Right cardiac atrium (tissue), 5 donors: ENCODE measurements around the gene ABO. TPM values are rescaled to one million over a fixed set of nuclear protein-coding genes. Genes with fewer than 3 reads are reported as not detected.
A peak's percentile ranks its signal among the peaks of the same experiment; 100 is the strongest.

ENCODE experiments used
- ATAC-seq, 2 donors: fragments of 200-7000 bp; cut with Tn5 transposase; one replicate each; pipeline versions ENCODE4 v1.8.0 to v1.9.1; 2020; ENCODE audit warnings: moderate library complexity in 2 of 2, mild to moderate bottlenecking in 1 of 2
- DNase-seq, 3 donors: peaks; one replicate each; pipeline ENCODE4 v3.0.0-alpha.2; 2020
- H3K27ac ChIP-seq: one replicate; pipeline ENCODE4 v1.5.1; 2013; ENCODE audit warnings: mild to moderate bottlenecking, low read length, control low read depth, moderate library complexity
- H3K27me3 ChIP-seq: one replicate; pipeline ENCODE4 v1.6.1; 2013; ENCODE audit not compliant: control insufficient read depth, insufficient read depth
- H3K4me1 ChIP-seq: one replicate; pipeline ENCODE4 v1.6.1; 2013; ENCODE audit warnings: low read length; ENCODE audit not compliant: control insufficient read depth, insufficient read depth
- H3K4me3 ChIP-seq: one replicate; pipeline ENCODE4 v1.5.1; 2013; ENCODE audit warnings: low read length, control low read depth
- H3K9me3 ChIP-seq: one replicate; pipeline ENCODE4 v1.6.1; 2013; ENCODE audit warnings: low read length; ENCODE audit not compliant: control insufficient read depth
- WGBS: extraction: QIAGEN DNeasy Blood & Tissue Kit; methylation state at CpG from one replicate; pipeline ENCODE4 v1.1.7; 2013; 5-methylcytosine and 5-hydroxymethylcytosine counted together
- intact Hi-C, 4 donors: fragments of 100-400 bp; cut with DNase I; formaldehyde crosslinking; loops; one replicate each; pipeline versions ENCODE4 v1.11.0 to v1.14.0; 2022 to 2023
- polyA plus RNA-seq: library from polyadenylated mRNA; stranded (reverse); fragments of 200-250 nt; gene quantifications from one replicate; pipeline ENCODE4 v1.2.3, GENCODE V29; 2013
- total RNA-seq, 4 donors: library from RNA; stranded (reverse); fragmentation: NEBNext Ultra II Directional; extraction: Animal tissue kit (Norgen Biotek cat#: 25700); gene quantifications; one replicate each; pipeline ENCODE4 v1.2.1, GENCODE V29; 2021
- donor health status: healthy with polysubstance abuse.
- donor health status: DM: no; HTN: yes; CAD: no.
- donor health status: DM: no; HTN: no; CAD: no.
- donor health status: DM: no; HTN: yes; CAD: no; lungs with severe emphysema.
- donor health status: DM: yes; HTN: yes; CAD: no.

ABO gene
- total and polyA plus RNA-seq, 5 donors: 0.66 to 2.0 (median 1.2) TPM

GRCh38 chr9:133261103-133261752, 13.8 kb downstream of the ABO start:
- no peak overlapping the region for H3K27ac ChIP-seq
- DNase-seq: no peak
- intact Hi-C loops: no loop called here
- no peak overlapping the region for H3K4me3 ChIP-seq
- no peaks in the 10 kb centered on the region for H3K27me3 ChIP-seq
- ATAC-seq: peak in 1 of 2 donors; percentile 31
- WGBS: 82% methylated on average over 18 of the region's 18 CpGs
- H3K9me3 ChIP-seq: no peaks in the 10 kb centered on the region
- no peaks in the 10 kb centered on the region for H3K4me1 ChIP-seq

- H3K27ac ChIP-seq: no peak overlapping the region
- WGBS: 89% methylated on average over 9 of the region's 9 CpGs
- H3K4me1 ChIP-seq: no peaks in the 10 kb centered on the region
- no peaks in the 10 kb centered on the region for H3K9me3 ChIP-seq
- DNase-seq (no peak), ATAC-seq (no peak)
- intact Hi-C loops: no loop called here
- no peaks in the 10 kb centered on the region for H3K27me3 ChIP-seq
- H3K4me3 ChIP-seq: no peak overlapping the region
Measured at GRCh38 chr9:133260334-133261102, 14.5 kb downstream of the ABO start.

DNA sequence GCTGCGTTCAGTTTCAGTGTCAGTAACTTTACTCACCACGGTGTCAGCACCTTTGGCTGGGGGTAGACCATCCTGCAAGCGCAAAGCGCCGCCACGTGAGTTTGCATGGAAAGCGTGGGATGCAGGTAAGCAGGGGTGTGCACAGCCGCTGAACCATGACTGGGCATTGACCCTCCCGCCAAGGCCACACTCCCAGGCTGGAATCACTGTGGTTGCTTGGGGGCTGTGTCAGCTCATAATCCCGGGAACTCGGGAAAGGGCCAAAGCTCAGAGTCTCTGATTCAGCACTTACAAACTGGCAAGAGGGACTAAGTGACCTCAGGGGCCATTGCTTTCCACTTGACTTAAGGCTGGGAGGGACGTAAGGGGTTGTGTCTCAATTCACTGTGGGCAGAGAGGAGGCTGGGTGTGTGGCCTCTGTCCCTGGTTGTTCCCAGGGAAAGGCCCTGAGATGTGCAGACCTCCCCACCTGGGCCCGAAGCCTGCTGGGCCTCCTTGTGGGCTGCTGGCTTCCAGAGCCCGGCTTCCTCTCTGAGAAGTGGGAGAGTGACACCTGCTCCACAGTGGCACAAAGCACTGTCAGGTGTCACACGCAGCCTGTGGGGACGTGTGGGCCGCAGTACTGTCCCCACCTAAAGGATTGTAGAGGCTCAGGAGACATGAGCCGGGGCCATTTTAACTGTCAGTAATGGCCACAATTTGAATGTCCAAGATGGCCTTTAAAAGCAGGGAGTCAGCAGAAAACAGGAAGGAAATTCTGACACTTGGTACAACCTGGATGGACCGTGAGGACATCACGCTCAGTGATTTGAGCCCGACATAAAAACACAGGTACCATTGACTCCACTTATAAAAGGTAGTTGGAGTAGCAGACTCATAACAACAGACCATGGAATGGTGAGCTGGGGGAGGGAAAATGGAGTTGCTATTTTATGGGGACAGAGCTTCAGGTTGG, 16.7 kb downstream of the ABO start:
- DNase-seq: peak in 1 of 3 donors; percentile 37
- Histone ChIP-seq H3K9me3 (no peaks in the 10 kb centered on the region), H3K4me1 (no peaks in the 10 kb centered on the region), H3K4me3 (no peak overlapping the region), H3K27ac (no peak overlapping the region), H3K27me3 (no peaks in the 10 kb centered on the region)
- no peak for ATAC-seq
- intact Hi-C loops: no loop called here
- WGBS: 76% methylated on average over 21 of the region's 21 CpGs

DNA sequence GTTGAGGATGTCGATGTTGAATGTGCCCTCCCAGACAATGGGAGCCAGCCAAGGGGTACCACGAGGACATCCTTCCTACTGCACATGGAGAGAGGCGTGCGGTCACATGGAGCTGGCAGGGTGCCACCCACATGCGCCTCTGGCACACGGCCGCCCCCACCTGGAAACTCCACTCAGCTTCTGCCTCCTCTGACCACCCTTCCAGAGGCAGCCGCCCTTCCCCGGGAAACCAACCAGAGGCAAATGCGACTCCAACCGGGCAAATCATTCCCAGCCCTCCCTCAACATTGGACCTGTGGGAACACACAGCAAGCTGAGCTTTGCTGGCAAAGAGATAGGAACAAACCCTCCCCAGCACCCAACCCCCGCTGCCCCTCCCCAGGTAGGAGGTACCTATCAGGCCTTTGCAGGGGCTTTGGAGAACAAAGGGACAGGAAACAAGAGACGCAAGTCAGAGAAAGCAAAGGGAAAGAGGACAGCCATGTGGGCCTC, 17.5 kb downstream of the ABO start:
- H3K4me3 ChIP-seq: no peak overlapping the region
- WGBS: 48% methylated on average over 13 of the region's 13 CpGs
- DNase-seq (peak; percentile 50 to 76 (median 75)), ATAC-seq (peak; percentile 20 to 44)
- H3K27ac ChIP-seq: no peak overlapping the region
- intact Hi-C loops: no loop called here
- no peaks in the 10 kb centered on the region for H3K27me3 ChIP-seq
- no peaks in the 10 kb centered on the region for H3K4me1 ChIP-seq
- H3K9me3 ChIP-seq: no peaks in the 10 kb centered on the region

DNA sequence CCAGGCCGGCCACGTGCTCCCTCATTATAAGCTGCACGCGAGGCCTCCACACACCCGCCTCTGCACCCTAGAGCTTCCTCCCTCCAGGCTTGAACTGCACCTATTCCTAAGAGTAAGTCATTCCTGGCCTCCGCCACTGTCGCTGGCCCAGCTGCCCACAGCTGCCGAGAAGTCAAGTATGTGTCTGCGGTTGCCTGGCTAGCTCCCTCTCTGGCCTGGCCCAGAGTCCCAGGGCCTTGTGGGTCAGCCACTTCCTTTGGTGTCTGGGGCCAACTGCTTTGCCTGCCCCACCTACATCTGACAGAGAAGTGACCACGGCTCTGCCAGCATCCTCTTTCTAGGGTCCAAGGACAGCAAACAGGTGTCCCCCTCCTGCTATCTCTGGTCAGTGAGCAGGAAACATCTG, 18.3 kb downstream of the ABO start:
- Histone ChIP-seq H3K4me1 (no peaks in the 10 kb centered on the region), H3K4me3 (no peak overlapping the region), H3K27ac (no peak overlapping the region), H3K27me3 (no peaks in the 10 kb centered on the region), H3K9me3 (no peaks in the 10 kb centered on the region)
- peak in 1 of 2 donors; percentile 28 for ATAC-seq
- no peak for DNase-seq
- 66% methylated on average over 10 of the region's 10 CpGs for WGBS
- intact Hi-C loops: no loop called here

GRCh38 chr9:133256136-133256461, 18.9 kb downstream of the ABO start:
- H3K4me3 ChIP-seq: no peak overlapping the region
- H3K27me3 ChIP-seq: no peaks in the 10 kb centered on the region
- no peaks in the 10 kb centered on the region for H3K4me1 ChIP-seq
- DNase-seq: no peak
- 94% methylated on average over 30 of the region's 30 CpGs for WGBS
- intact Hi-C loops: no loop called here
- no peak for ATAC-seq
- H3K9me3 ChIP-seq: no peaks in the 10 kb centered on the region
- no peak overlapping the region for H3K27ac ChIP-seq

DNA sequence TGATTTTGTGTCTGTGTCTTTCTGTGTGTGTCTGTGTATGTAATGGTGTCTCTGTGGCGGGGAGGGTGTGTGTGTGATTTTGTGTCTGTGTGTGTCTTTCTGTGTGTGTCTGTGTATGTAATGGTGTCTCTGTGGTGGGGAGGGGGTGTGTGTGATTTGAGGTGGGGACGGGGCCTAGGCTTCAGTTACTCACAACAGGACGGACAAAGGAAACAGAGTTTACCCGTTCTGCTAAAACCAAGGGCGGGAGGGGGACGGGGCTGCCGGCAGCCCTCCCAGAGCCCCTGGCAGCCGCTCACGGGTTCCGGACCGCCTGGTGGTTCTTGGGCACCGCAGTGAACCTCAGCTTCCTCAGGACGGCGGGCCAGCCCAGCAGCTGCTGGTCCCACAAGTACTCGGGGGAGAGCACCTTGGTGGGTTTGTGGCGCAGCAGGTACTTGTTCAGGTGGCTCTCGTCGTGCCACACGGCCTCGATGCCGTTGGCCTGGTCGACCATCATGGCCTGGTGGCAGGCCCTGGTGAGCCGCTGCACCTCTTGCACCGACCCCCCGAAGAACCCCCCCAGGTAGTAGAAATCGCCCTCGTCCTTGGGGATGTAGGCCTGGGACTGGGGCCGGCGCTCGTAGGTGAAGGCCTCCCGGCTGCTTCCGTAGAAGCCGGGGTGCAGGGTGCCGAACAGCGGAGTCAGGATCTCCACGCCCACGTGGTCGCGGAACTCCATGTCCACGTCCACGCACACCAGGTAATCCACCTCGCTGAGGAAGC, 19.4 kb downstream of the ABO start:
- Histone ChIP-seq H3K27ac (no peak overlapping the region), H3K4me1 (no peaks in the 10 kb centered on the region), H3K27me3 (no peaks in the 10 kb centered on the region), H3K9me3 (no peaks in the 10 kb centered on the region), H3K4me3 (no peak overlapping the region)
- DNase-seq (no peak), ATAC-seq (no peak)
- intact Hi-C loops: no loop called here
- WGBS: 93% methylated on average over 42 of the region's 42 CpGs

GRCh38 chr9:133254471-133254870, 20.5 kb downstream of the ABO start:
- DNase-seq (no peak), ATAC-seq (no peak)
- no peaks in the 10 kb centered on the region for H3K27me3 ChIP-seq
- intact Hi-C loops: no loop called here
- no peaks in the 10 kb centered on the region for H3K9me3 ChIP-seq
- no peak overlapping the region for H3K27ac ChIP-seq
- WGBS: 92% methylated on average over 5 of the region's 5 CpGs
- no peaks in the 10 kb centered on the region for H3K4me1 ChIP-seq
- H3K4me3 ChIP-seq: no peak overlapping the region

GRCh38 chr9:133253268-133253667, 21.7 kb downstream of the ABO start:
- H3K27me3 ChIP-seq: no peaks in the 10 kb centered on the region
- DNase-seq: no peak
- H3K4me1 ChIP-seq: no peaks in the 10 kb centered on the region
- no peak overlapping the region for H3K4me3 ChIP-seq
- intact Hi-C loops: no loop called here
- 38% methylated on average over 1 of the region's 1 CpG for WGBS
- H3K27ac ChIP-seq: no peak overlapping the region
- H3K9me3 ChIP-seq: no peaks in the 10 kb centered on the region
- ATAC-seq: no peak

- H3K4me3 ChIP-seq: no peak overlapping the region
- H3K9me3 ChIP-seq: no peaks in the 10 kb centered on the region
- no peaks in the 10 kb centered on the region for H3K27me3 ChIP-seq
- intact Hi-C loops: no loop called here
- DNase-seq (peak in 2 of 3 donors; percentile 50 to 69), ATAC-seq (peak; percentile 72 to 90)
- H3K4me1 ChIP-seq: no peaks in the 10 kb centered on the region
- 77% methylated on average over 16 of the region's 16 CpGs for WGBS
- H3K27ac ChIP-seq: no peak overlapping the region
Measured at GRCh38 chr9:133252301-133253020, 22.5 kb downstream of the ABO start.
